H1 (cell line): Measurements from ENCODE around the gene HGD. TPM values are rescaled to one million over a fixed set of nuclear protein-coding genes. Genes with fewer than 3 reads are reported as not detected.

Experiments used
- CTCF ChIA-PET: fragments of 300-600 bp; sonication (Branson Sonifier 250); formaldehyde crosslinking; loops from one replicate; lab custom pipeline; 2021; ENCODE audit not compliant: partially characterized antibody; lab: Charles Lee
- POLR2A ChIA-PET: fragments of 300-600 bp; sonication (Branson Sonifier 250); formaldehyde crosslinking; loops from one replicate; lab custom pipeline; 2021; ENCODE audit warnings: inconsistent platforms; ENCODE audit not compliant: partially characterized antibody; lab: Charles Lee
- DNase-seq, 2 experiments: peaks; one replicate each; pipeline versions ENCODE4 v3.0.0 to v3.0.0-alpha.2; 2010 to 2022; ENCODE audit warnings: low spot score in 2 of 2, low read depth in 1 of 2, mixed read lengths in 1 of 2
- FAIRE-seq: peaks from 2 replicates; lab custom pipeline; 2011; peaks lifted over from hg19 to GRCh38; lab: Jason Lieb, UNC
- H2AFZ ChIP-seq: 2 replicates; pipeline ENCODE4 v1.8.1; 2012; ENCODE audit warnings: low read length, inconsistent platforms
- H2AK5ac ChIP-seq: 2 replicates; pipeline ENCODE4 v1.6.1; 2013; ENCODE audit warnings: low read depth, low read length
- H2BK120ac ChIP-seq: replicated peaks from 2 replicates; pipeline ENCODE3; 2013; ENCODE audit warnings: low read depth, low read length, inconsistent platforms
- H2BK12ac ChIP-seq: 2 replicates; pipeline ENCODE4 v1.6.1; 2013; ENCODE audit warnings: low read depth, low read length
- H2BK15ac ChIP-seq: 2 replicates; pipeline ENCODE4 v1.6.1; 2013; ENCODE audit warnings: low read length
- H2BK20ac ChIP-seq: 2 replicates; pipeline ENCODE4 v1.6.1; 2013; ENCODE audit warnings: low read length
- H2BK5ac ChIP-seq: 2 replicates; pipeline ENCODE4 v1.6.1; 2013; ENCODE audit warnings: low read depth, low read length
- H3K14ac ChIP-seq: 2 replicates; pipeline ENCODE4 v1.6.1; 2013; ENCODE audit warnings: inconsistent platforms; ENCODE audit not compliant: insufficient read length
- H3K18ac ChIP-seq: 2 replicates; pipeline ENCODE4 v1.6.1; 2013; ENCODE audit warnings: low read length; ENCODE audit errors: extremely low read depth
- H3K23ac ChIP-seq: 2 replicates; pipeline ENCODE4 v1.6.1; 2013; ENCODE audit warnings: inconsistent platforms; ENCODE audit not compliant: insufficient read length
- H3K23me2 ChIP-seq: 2 replicates; pipeline ENCODE4 v1.6.1; 2013; ENCODE audit warnings: low read depth, low read length
- H3K27ac ChIP-seq: 2 replicates; pipeline ENCODE4 v1.6.1; 2011; ENCODE audit warnings: low read depth, low read length, inconsistent platforms
- H3K27me3 ChIP-seq, 4 experiments: replicated peaks in 1 of 4; 1 replicate in 1 of 4; 2 replicates in 3 of 4; pipeline versions ENCODE4 v1.6.1 to v1.8.1; 2011 to 2013; ENCODE audit warnings: low read length in 3 of 4, mild to moderate bottlenecking in 3 of 4, inconsistent platforms in 2 of 4, mixed read lengths in 2 of 4, moderate library complexity in 1 of 4; ENCODE audit not compliant: control insufficient read depth in 3 of 4, insufficient read depth in 3 of 4; ENCODE audit errors: extremely low read depth in 1 of 4
- H3K36me3 ChIP-seq, 4 experiments: 2 replicates each; pipeline versions ENCODE4 v1.6.1 to v1.8.1; 2011 to 2013; ENCODE audit warnings: mild to moderate bottlenecking in 4 of 4, low read length in 3 of 4, moderate library complexity in 2 of 4, control low read depth in 1 of 4, inconsistent platforms in 1 of 4; ENCODE audit not compliant: insufficient read depth in 4 of 4, control insufficient read depth in 2 of 4
- H3K4ac ChIP-seq: replicated peaks from 2 replicates; pipeline ENCODE3; 2013; ENCODE audit warnings: low read length, low read depth, mixed read lengths, inconsistent platforms; ENCODE audit not compliant: insufficient read length
- H3K4me1 ChIP-seq, 4 experiments: replicated peaks in 1 of 4; 1 replicate in 1 of 4; 2 replicates in 3 of 4; pipeline versions ENCODE4 v1.6.1 to v1.8.1; 2011 to 2013; ENCODE audit warnings: low read length in 3 of 4, inconsistent platforms in 2 of 4, mixed read lengths in 1 of 4; ENCODE audit not compliant: insufficient read depth in 4 of 4, control insufficient read depth in 3 of 4
- H3K4me2 ChIP-seq, 2 experiments: 2 replicates each; pipeline versions ENCODE4 v1.6.1 to v1.8.1; 2011 to 2013; ENCODE audit warnings: low read depth in 2 of 2, low read length in 2 of 2, control low read depth in 1 of 2, inconsistent platforms in 1 of 2, mild to moderate bottlenecking in 1 of 2; ENCODE audit not compliant: insufficient read depth in 1 of 2
- H3K4me3 ChIP-seq, 4 experiments: fragments of 200-600, 300-600 bp in 1 of 4; sonication (generic), shearing (Covaris generic), sonication (Bioruptor Twin) in 1 of 4; 2 replicates each; pipeline versions ENCODE4 v1.5.1 to v1.8.1; 2011 to 2016; ENCODE audit warnings: low read length in 4 of 4, low read depth in 3 of 4, control low read depth in 2 of 4, inconsistent platforms in 2 of 4, mild to moderate bottlenecking in 2 of 4, mixed read lengths in 1 of 4, moderate library complexity in 1 of 4; ENCODE audit not compliant: insufficient read depth in 2 of 4; ENCODE audit errors: extremely low read depth in 1 of 4
- H3K56ac ChIP-seq: replicated peaks from 2 replicates; pipeline ENCODE3; 2013; ENCODE audit warnings: low read depth, mild to moderate bottlenecking, mixed read lengths, low read length, inconsistent platforms; ENCODE audit not compliant: insufficient read length
- H3K79me1 ChIP-seq: 2 replicates; pipeline ENCODE4 v1.6.1; 2013; ENCODE audit warnings: low read depth, low read length, control low read depth
- H3K79me2 ChIP-seq, 2 experiments: 2 replicates each; pipeline versions ENCODE4 v1.6.1 to v1.8.1; 2012 to 2013; ENCODE audit warnings: low read length in 2 of 2, mild to moderate bottlenecking in 2 of 2, inconsistent platforms in 1 of 2; ENCODE audit not compliant: insufficient read depth in 2 of 2, control insufficient read depth in 1 of 2
- H3K9ac ChIP-seq, 4 experiments: replicated peaks in 1 of 4; 1 replicate in 1 of 4; 2 replicates in 3 of 4; pipeline versions ENCODE4 v1.6.1 to v1.8.1; 2011 to 2013; ENCODE audit warnings: low read depth in 3 of 4, low read length in 3 of 4, control low read depth in 2 of 4, mild to moderate bottlenecking in 2 of 4, moderate library complexity in 2 of 4, inconsistent platforms in 1 of 4; ENCODE audit errors: extremely low read depth in 1 of 4
- H3K9me3 ChIP-seq, 2 experiments: 2 replicates each; pipeline versions ENCODE4 v1.6.1 to v1.8.1; 2012 to 2013; ENCODE audit warnings: mild to moderate bottlenecking in 2 of 2, moderate library complexity in 2 of 2, control low read depth in 1 of 2, inconsistent platforms in 1 of 2, low read depth in 1 of 2, low read length in 1 of 2, mixed read lengths in 1 of 2; ENCODE audit not compliant: insufficient read depth in 2 of 2
- H4K20me1 ChIP-seq, 2 experiments: replicated peaks in 1 of 2; 2 replicates each; pipeline versions ENCODE3 to v1.8.1; 2011 to 2013; ENCODE audit warnings: inconsistent platforms in 2 of 2, low read length in 2 of 2, mild to moderate bottlenecking in 1 of 2; ENCODE audit not compliant: insufficient read depth in 2 of 2, control insufficient read depth in 1 of 2
- H4K5ac ChIP-seq: 2 replicates; pipeline ENCODE4 v1.6.1; 2013; ENCODE audit warnings: low read length, low read depth, mixed read lengths, inconsistent platforms; ENCODE audit not compliant: insufficient read length
- H4K8ac ChIP-seq: 2 replicates; pipeline ENCODE4 v1.8.0; 2013; ENCODE audit warnings: mild to moderate bottlenecking, moderate library complexity, low read length, inconsistent platforms; ENCODE audit not compliant: insufficient read depth; ENCODE audit errors: extremely low read depth
- H4K91ac ChIP-seq: replicated peaks from 2 replicates; pipeline ENCODE3; 2013; ENCODE audit warnings: low read length, mixed read lengths, inconsistent platforms; ENCODE audit not compliant: insufficient read length
- ATF3 ChIP-seq: IDR thresholded peaks from 2 replicates; pipeline ENCODE4 v1.6.1; 2011; ENCODE audit warnings: low read depth, mild to moderate bottlenecking, low read length; ENCODE audit not compliant: insufficient read depth
- BCL11A ChIP-seq, 2 experiments: IDR thresholded peaks; one replicate each; pipeline ENCODE4 v1.6.1; 2011; ENCODE audit warnings: low read depth in 2 of 2, low read length in 2 of 2, mild to moderate bottlenecking in 2 of 2
- POLR2A ChIP-seq, 2 experiments: IDR thresholded peaks; 1 replicate in 1 of 2; 2 replicates in 1 of 2; pipeline ENCODE4 v1.6.1; 2011; ENCODE audit warnings: low read depth in 2 of 2, low read length in 2 of 2, mild to moderate bottlenecking in 2 of 2; ENCODE audit errors: control extremely low read depth in 1 of 2
- WGBS, 2 experiments: shearing (Covaris generic) in 1 of 2; methylation state at CpG; one replicate each; pipeline versions ENCODE4 v1.1.6 to v1.1.7; 2013 to 2015; ENCODE audit warnings: low lambda C conversion rate in 2 of 2, mixed read lengths in 2 of 2, inconsistent platforms in 1 of 2, low coverage in 1 of 2, missing lambda C conversion rate in 1 of 2; ENCODE audit not compliant: insufficient replicate concordance in 2 of 2, insufficient coverage in 1 of 2, insufficient read length in 1 of 2; ENCODE audit errors: extremely low coverage in 1 of 2, missing lambda C conversion rate in 1 of 2; 5-methylcytosine and 5-hydroxymethylcytosine counted together
- polyA plus RNA-seq, 7 experiments: library from polyadenylated mRNA; depleted of rRNA in 3 of 7; stranded (reverse) in 5 of 7; unstranded in 2 of 7; fragments of >200 nt in 5 of 7; fragments of 200-250 nt in 2 of 7; gene quantifications; 1 replicate in 5 of 7; 2 replicates in 1 of 7; 4 replicates in 1 of 7; pipeline versions ENCODE4 v1.2.1 to v1.2.3, GENCODE V29; 2011 to 2013; ENCODE audit warnings: missing spikeins in 2 of 7, mixed read lengths in 2 of 7
- total RNA-seq: library from RNA; stranded (reverse); fragmentation: NEBNext Ultra II Directional; extraction: Animal tissue kit (Norgen Biotek cat#: 25700); gene quantifications from 2 replicates; pipeline ENCODE4 v1.2.1, GENCODE V29; 2021

The HGD gene
- total and polyA plus RNA-seq, 2 of the 8 experiments (the other 6 are each of a cell fraction or from before 2014, with no cell fraction given) = 0.11 TPM; not detected in 1

DNA sequence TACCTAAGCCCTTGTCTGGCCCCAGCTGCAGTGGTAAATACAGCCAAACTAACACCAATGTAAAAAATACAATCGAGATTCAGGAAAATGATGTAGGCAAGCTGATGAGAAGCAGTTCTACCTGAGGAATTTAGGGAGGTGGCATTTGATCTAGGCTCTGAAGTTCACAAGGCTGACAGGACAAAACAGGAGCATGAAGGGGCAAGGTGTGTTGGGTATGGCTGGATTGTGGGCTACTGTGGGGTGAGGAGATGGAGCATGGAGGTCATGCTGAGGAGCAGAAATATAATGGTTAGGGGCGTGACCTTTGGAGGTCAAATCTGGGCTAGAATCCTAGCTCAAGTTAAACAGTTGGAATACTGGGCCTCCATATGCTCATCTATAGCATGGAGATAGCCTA is 79.4 kb downstream of the HGD start:
- H2BK12ac ChIP-seq = no peak overlapping the region
- H3K4me3 ChIP-seq = no peak overlapping the region
- peaks cover 4% of the 10 kb centered on the region; the same call in 1 of the 2 replicates for H3K79me1 ChIP-seq
- no peak overlapping the region for H2BK5ac ChIP-seq
- 87% methylated on average over 2 of the region's 2 CpGs; no CpG with 5 or more reads in 1 of the 2 experiments for WGBS, 2 experiments
- no peak overlapping the region for H3K56ac ChIP-seq
- POLR2A ChIA-PET = interaction anchor here (1.0 to 1.1 kb wide), 2 partner anchors 76 to 142 kb away, joined by 3 to 4 read pairs; no protein-coding TSS in a partner anchor
- H4K20me1 ChIP-seq = peaks cover 0 to 2% of the 10 kb centered on the region in 2 experiments
- H4K91ac ChIP-seq = no peak overlapping the region
- H2BK120ac ChIP-seq = no peak overlapping the region
- DNase-seq (no peak), FAIRE-seq (no peak)
- peaks cover 0 to 24% of the 10 kb centered on the region in 2 experiments; a peak in 2 of 4 replicates for H3K79me2 ChIP-seq
- H3K14ac ChIP-seq = no peak overlapping the region
- no peak overlapping the region for H3K4ac ChIP-seq
- H3K23ac ChIP-seq = no peak overlapping the region
- no peaks in the 10 kb centered on the region; a peak in 4 of 7 replicates for H3K4me1 ChIP-seq
- H3K9ac ChIP-seq = no peak overlapping the region
- CTCF ChIA-PET = interaction anchor here (0.6 to 1.0 kb wide), 2 partner anchors 41 to 113 kb away, joined by 3 read pairs; no protein-coding TSS in a partner anchor
- no peak overlapping the region for H3K4me2 ChIP-seq
- no peaks in the 10 kb centered on the region for H3K27me3 ChIP-seq
- no peak overlapping the region for H2BK20ac ChIP-seq
- TF ChIP-seq BCL11A (IDR thresholded peaks at IDR 0.05; ENCODE audit: low read depth in 2 of 2, low read length in 2 of 2) (no peak), POLR2A (IDR thresholded peaks at IDR 0.05; ENCODE audit: control extremely low read depth in 1 of 2, low read depth in 2 of 2, low read length in 2 of 2) (peak in 1 of 2 experiments; percentile 42; a peak in 1 of 3 replicates), ATF3 (no peak)
- no peak overlapping the region for H2BK15ac ChIP-seq
- no peak overlapping the region for H2AFZ ChIP-seq
- H3K27ac ChIP-seq = no peak overlapping the region
- no peak overlapping the region for H3K18ac ChIP-seq
- H4K8ac ChIP-seq = no peak overlapping the region
- H3K23me2 ChIP-seq = no peaks in the 10 kb centered on the region
- H3K9me3 ChIP-seq = no peaks in the 10 kb centered on the region
- H2AK5ac ChIP-seq = no peak overlapping the region
- peaks cover 4 to 48% (median 25%) of the 10 kb centered on the region in 4 experiments; a peak in 6 of 8 replicates for H3K36me3 ChIP-seq
- H4K5ac ChIP-seq = no peak overlapping the region
